Mesendoderm (in vitro differentiated cells): ENCODE measurements around the gene AMOT.
A peak's percentile ranks its signal among the peaks of the same experiment; 100 is the strongest.
"Not testable (repeated sequence)": the region's sequence is repeated elsewhere in the genome, so short reads cannot be mapped to it uniquely, and the experiment has no call there.

Source experiments
- DNase-seq: peaks from one replicate; pipeline ENCODE4 v3.0.0; 2013
- H2AK5ac ChIP-seq: 2 replicates; pipeline ENCODE4 v1.6.1; 2013; ENCODE audit warnings: low read length, inconsistent platforms
- H2BK120ac ChIP-seq: 2 replicates; pipeline ENCODE4 v1.6.1; 2013; ENCODE audit warnings: low read depth, mild to moderate bottlenecking, low read length, moderate library complexity, mixed read lengths
- H2BK15ac ChIP-seq: replicated peaks from 2 replicates; pipeline ENCODE4 v1.6.1; 2013; ENCODE audit warnings: low read depth, mild to moderate bottlenecking, moderate library complexity
- H2BK5ac ChIP-seq: 2 replicates; pipeline ENCODE4 v1.6.1; 2013; ENCODE audit warnings: low read length, inconsistent platforms
- H3K18ac ChIP-seq: 2 replicates; pipeline ENCODE4 v1.6.1; 2013; ENCODE audit warnings: mild to moderate bottlenecking, low read length, mixed read lengths
- H3K23ac ChIP-seq: one replicate; pipeline ENCODE4 v1.6.1; 2013; ENCODE audit warnings: low read length
- H3K27ac ChIP-seq: 2 replicates; pipeline ENCODE4 v1.5.1; 2013; ENCODE audit warnings: low read depth, mild to moderate bottlenecking, inconsistent platforms, low read length, moderate library complexity
- H3K27me3 ChIP-seq: 2 replicates; pipeline ENCODE4 v1.6.1; 2013; ENCODE audit warnings: low read length, control low read depth, mild to moderate bottlenecking, inconsistent platforms; ENCODE audit not compliant: insufficient read depth, poor library complexity
- H3K36me3 ChIP-seq: 2 replicates; pipeline ENCODE4 v1.6.1; 2013; ENCODE audit warnings: low read length, inconsistent platforms; ENCODE audit not compliant: control insufficient read depth, insufficient read depth
- H3K4ac ChIP-seq: one replicate; pipeline ENCODE4 v1.6.1; 2013; ENCODE audit warnings: low read depth, mild to moderate bottlenecking, low read length, moderate library complexity
- H3K4me1 ChIP-seq: 2 replicates; pipeline ENCODE4 v1.6.1; 2013; ENCODE audit warnings: low read depth, low read length, inconsistent platforms; ENCODE audit not compliant: control insufficient read depth
- H3K4me2 ChIP-seq: 2 replicates; pipeline ENCODE4 v1.6.1; 2013; ENCODE audit warnings: low read length
- H3K4me3 ChIP-seq: 2 replicates; pipeline ENCODE4 v1.5.1; 2013; ENCODE audit warnings: mild to moderate bottlenecking, low read length
- H3K56ac ChIP-seq: one replicate; pipeline ENCODE4 v1.6.1; 2013; ENCODE audit warnings: low read length
- H3K79me1 ChIP-seq: 2 replicates; pipeline ENCODE4 v1.6.1; 2013; ENCODE audit warnings: low read length, inconsistent platforms
- H3K79me2 ChIP-seq: 2 replicates; pipeline ENCODE4 v1.6.1; 2013; ENCODE audit warnings: mild to moderate bottlenecking, low read length; ENCODE audit not compliant: control insufficient read depth, insufficient read depth
- H3K9ac ChIP-seq: 2 replicates; pipeline ENCODE4 v1.6.1; 2013; ENCODE audit warnings: low read length, inconsistent platforms
- H4K5ac ChIP-seq: one replicate; pipeline ENCODE4 v1.6.1; 2013; ENCODE audit warnings: low read length
- H4K8ac ChIP-seq: one replicate; pipeline ENCODE4 v1.6.1; 2013; ENCODE audit warnings: low read depth, mild to moderate bottlenecking, control low read depth, low read length, moderate library complexity
- WGBS: extraction: QIAGEN DNeasy Blood & Tissue Kit; methylation state at CpG from one replicate; pipeline ENCODE4 v1.1.7; 2013; ENCODE audit warnings: low lambda C conversion rate, missing lambda C conversion rate; ENCODE audit not compliant: insufficient coverage; ENCODE audit errors: extremely low coverage; 5-methylcytosine and 5-hydroxymethylcytosine counted together

The AMOT gene

GRCh38 chrX:112854901-112855300 lies 14.3 kb upstream of the AMOT start:
- H3K79me2 ChIP-seq, H3K36me3 ChIP-seq, H3K79me1 ChIP-seq, H3K56ac ChIP-seq, H2AK5ac ChIP-seq, H3K27ac ChIP-seq, H3K27me3 ChIP-seq, DNase-seq, H2BK5ac ChIP-seq, H3K4me1 ChIP-seq, H4K5ac ChIP-seq, H3K4me3 ChIP-seq, H2BK120ac ChIP-seq, H2BK15ac ChIP-seq, H3K18ac ChIP-seq, H3K4ac ChIP-seq, H3K9ac ChIP-seq, H3K23ac ChIP-seq, H3K4me2 ChIP-seq, H4K8ac ChIP-seq: not testable (repeated sequence)
- no CpG with 5 or more reads among the region's 26 CpGs for WGBS

GRCh38 chrX:112852851-112853250 lies 12.2 kb upstream of the AMOT start:
- no peak overlapping the region for H2BK15ac ChIP-seq
- H3K36me3 ChIP-seq = no peaks in the 10 kb centered on the region
- no peak overlapping the region for H2AK5ac ChIP-seq
- H3K23ac ChIP-seq = no peak overlapping the region
- no peaks in the 10 kb centered on the region for H3K79me1 ChIP-seq
- no peak overlapping the region for H4K5ac ChIP-seq
- no peak for DNase-seq
- H3K4me1 ChIP-seq = no peaks in the 10 kb centered on the region
- no peak overlapping the region for H3K4ac ChIP-seq
- H3K27ac ChIP-seq = no peak overlapping the region
- no peaks in the 10 kb centered on the region for H3K27me3 ChIP-seq
- H3K56ac ChIP-seq = no peak overlapping the region
- H3K9ac ChIP-seq = no peak overlapping the region
- no peak overlapping the region for H4K8ac ChIP-seq
- no peak overlapping the region for H3K4me2 ChIP-seq
- no CpG with 5 or more reads among the region's 3 CpGs for WGBS
- H2BK120ac ChIP-seq = no peak overlapping the region
- H3K4me3 ChIP-seq = no peak overlapping the region
- H3K79me2 ChIP-seq = no peaks in the 10 kb centered on the region
- H2BK5ac ChIP-seq = no peak overlapping the region
- H3K18ac ChIP-seq = no peak overlapping the region

GRCh38 chrX:112851806-112852205 lies 11.2 kb upstream of the AMOT start:
- Histone ChIP-seq H3K9ac (no peak overlapping the region), H2BK5ac (no peak overlapping the region), H2AK5ac (no peak overlapping the region), H3K27me3 (no peaks in the 10 kb centered on the region), H4K8ac (no peak overlapping the region), H3K79me1 (no peaks in the 10 kb centered on the region), H3K4me3 (no peak overlapping the region), H3K4me1 (no peaks in the 10 kb centered on the region), H2BK120ac (no peak overlapping the region), H3K4me2 (no peak overlapping the region), H3K56ac (peak overlapping the region; percentile 15), H2BK15ac (no peak overlapping the region), H3K4ac (peak overlapping the region; percentile 16), H3K79me2 (no peaks in the 10 kb centered on the region), H3K18ac (peak overlapping the region; percentile 80), H3K23ac (no peak overlapping the region), H3K36me3 (no peaks in the 10 kb centered on the region), H4K5ac (no peak overlapping the region), H3K27ac (no peak overlapping the region)
- WGBS = no CpG with 5 or more reads among the region's 4 CpGs
- DNase-seq = no peak

- H4K5ac ChIP-seq = no peak overlapping the region
- no peak overlapping the region for H3K56ac ChIP-seq
- H3K9ac ChIP-seq = no peak overlapping the region
- no peak overlapping the region for H3K23ac ChIP-seq
- H3K27me3 ChIP-seq = no peaks in the 10 kb centered on the region
- WGBS = no CpG with 5 or more reads among the region's 2 CpGs
- no peak overlapping the region for H4K8ac ChIP-seq
- H3K36me3 ChIP-seq = no peaks in the 10 kb centered on the region
- H2AK5ac ChIP-seq = no peak overlapping the region
- no peak overlapping the region for H3K4me2 ChIP-seq
- H3K18ac ChIP-seq = peak overlapping the region; percentile 80
- no peaks in the 10 kb centered on the region for H3K79me1 ChIP-seq
- H3K79me2 ChIP-seq = no peaks in the 10 kb centered on the region
- no peak overlapping the region for H2BK120ac ChIP-seq
- H3K4me3 ChIP-seq = no peak overlapping the region
- no peak overlapping the region for H3K4ac ChIP-seq
- no peak overlapping the region for H3K27ac ChIP-seq
- H2BK5ac ChIP-seq = no peak overlapping the region
- no peak overlapping the region for H2BK15ac ChIP-seq
- DNase-seq = peak; percentile 95
- H3K4me1 ChIP-seq = no peaks in the 10 kb centered on the region
Measured at GRCh38 chrX:112851161-112851779, 10.6 kb upstream of the AMOT start.

GRCh38 chrX:112849016-112849415 lies 8.4 kb upstream of the AMOT start:
- Histone ChIP-seq H3K27ac (no peak overlapping the region), H3K36me3 (no peaks in the 10 kb centered on the region), H3K27me3 (no peaks in the 10 kb centered on the region), H3K79me1 (no peaks in the 10 kb centered on the region), H4K5ac (no peak overlapping the region), H2BK5ac (no peak overlapping the region), H3K18ac (no peak overlapping the region), H2BK15ac (no peak overlapping the region), H3K23ac (no peak overlapping the region), H3K79me2 (no peaks in the 10 kb centered on the region), H3K4me1 (no peaks in the 10 kb centered on the region), H3K9ac (no peak overlapping the region), H2BK120ac (no peak overlapping the region), H3K4ac (no peak overlapping the region), H3K4me3 (no peak overlapping the region), H2AK5ac (no peak overlapping the region), H3K4me2 (no peak overlapping the region), H4K8ac (no peak overlapping the region), H3K56ac (no peak overlapping the region)
- DNase-seq = no peak

- Histone ChIP-seq H4K8ac (no peak overlapping the region), H4K5ac (no peak overlapping the region), H3K27ac (no peak overlapping the region), H3K23ac (no peak overlapping the region), H3K27me3 (no peaks in the 10 kb centered on the region), H2BK120ac (no peak overlapping the region), H3K79me2 (no peaks in the 10 kb centered on the region), H3K4me2 (no peak overlapping the region), H3K4ac (no peak overlapping the region), H3K79me1 (no peaks in the 10 kb centered on the region), H3K9ac (no peak overlapping the region), H3K56ac (no peak overlapping the region), H3K4me3 (no peak overlapping the region), H2AK5ac (no peak overlapping the region), H3K4me1 (no peaks in the 10 kb centered on the region), H3K18ac (no peak overlapping the region), H2BK5ac (no peak overlapping the region), H2BK15ac (no peak overlapping the region), H3K36me3 (no peaks in the 10 kb centered on the region)
- no CpG with 5 or more reads among the region's 2 CpGs for WGBS
- no peak for DNase-seq
Measured at GRCh38 chrX:112846782-112847181, 6.2 kb upstream of the AMOT start.
